ENCODE data around the gene BCAM.

BCAM gene

GRCh38 chr19:44807652-44808462 is 1.0 kb upstream of the BCAM start:
- Histone ChIP-seq H3K36me3 (ENCODE audit: control insufficient read depth, insufficient read depth, low read length) (no peaks in the 10 kb centered on the region), H3K4me1 (ENCODE audit: control insufficient read depth, insufficient read depth, low read length, poor library complexity, severe bottlenecking) (no peaks in the 10 kb centered on the region), H3K27ac (ENCODE audit: insufficient read depth, low read length, poor library complexity, severe bottlenecking) (no peak overlapping the region), H3K9me3 (ENCODE audit: control insufficient read depth, low read length) (no peaks in the 10 kb centered on the region), H3K4me3 (ENCODE audit: insufficient read depth, low read depth, low read length, poor library complexity, severe bottlenecking) (no peak overlapping the region), H3K27me3 (replicated peaks; ENCODE audit: control insufficient read depth, insufficient read depth, low read length, poor library complexity, severe bottlenecking) (peaks cover 14% of the 10 kb centered on the region)
- no peak for DNase-seq

GRCh38 chr19:44809577-44810233 is 802 bp downstream of the BCAM start:
- no peaks in the 10 kb centered on the region for H3K4me1 ChIP-seq (ENCODE audit: control insufficient read depth, insufficient read depth, low read length, poor library complexity, severe bottlenecking)
- H3K27ac ChIP-seq (ENCODE audit: insufficient read depth, low read length, poor library complexity, severe bottlenecking) = no peak overlapping the region
- no peaks in the 10 kb centered on the region for H3K9me3 ChIP-seq (ENCODE audit: control insufficient read depth, low read length)
- no peaks in the 10 kb centered on the region for H3K36me3 ChIP-seq (ENCODE audit: control insufficient read depth, insufficient read depth, low read length)
- DNase-seq = no peak
- no peak overlapping the region for H3K4me3 ChIP-seq (ENCODE audit: insufficient read depth, low read depth, low read length, poor library complexity, severe bottlenecking)
- peaks cover 14% of the 10 kb centered on the region for H3K27me3 ChIP-seq (replicated peaks; ENCODE audit: control insufficient read depth, insufficient read depth, low read length, poor library complexity, severe bottlenecking)

- Histone ChIP-seq H3K4me3 (ENCODE audit: insufficient read depth, low read depth, low read length, poor library complexity, severe bottlenecking) (no peak overlapping the region), H3K9me3 (ENCODE audit: control insufficient read depth, low read length) (no peaks in the 10 kb centered on the region), H3K27me3 (replicated peaks; ENCODE audit: control insufficient read depth, insufficient read depth, low read length, poor library complexity, severe bottlenecking) (peaks cover 14% of the 10 kb centered on the region), H3K36me3 (ENCODE audit: control insufficient read depth, insufficient read depth, low read length) (no peaks in the 10 kb centered on the region), H3K4me1 (ENCODE audit: control insufficient read depth, insufficient read depth, low read length, poor library complexity, severe bottlenecking) (no peaks in the 10 kb centered on the region), H3K27ac (ENCODE audit: insufficient read depth, low read length, poor library complexity, severe bottlenecking) (no peak overlapping the region)
- DNase-seq = no peak
Measured at GRCh38 chr19:44810234-44811121, 1.6 kb downstream of the BCAM start.

GRCh38 chr19:44811122-44811419 is 2.2 kb downstream of the BCAM start:
- Histone ChIP-seq H3K4me1 (ENCODE audit: control insufficient read depth, insufficient read depth, low read length, poor library complexity, severe bottlenecking) (no peaks in the 10 kb centered on the region), H3K9me3 (ENCODE audit: control insufficient read depth, low read length) (no peaks in the 10 kb centered on the region), H3K36me3 (ENCODE audit: control insufficient read depth, insufficient read depth, low read length) (no peaks in the 10 kb centered on the region), H3K4me3 (ENCODE audit: insufficient read depth, low read depth, low read length, poor library complexity, severe bottlenecking) (no peak overlapping the region), H3K27ac (ENCODE audit: insufficient read depth, low read length, poor library complexity, severe bottlenecking) (no peak overlapping the region), H3K27me3 (replicated peaks; ENCODE audit: control insufficient read depth, insufficient read depth, low read length, poor library complexity, severe bottlenecking) (peaks cover 14% of the 10 kb centered on the region)
- no peak for DNase-seq

- H3K4me1 ChIP-seq (ENCODE audit: control insufficient read depth, insufficient read depth, low read length, poor library complexity, severe bottlenecking) = no peaks in the 10 kb centered on the region
- no peak overlapping the region for H3K27ac ChIP-seq (ENCODE audit: insufficient read depth, low read length, poor library complexity, severe bottlenecking)
- H3K9me3 ChIP-seq (ENCODE audit: control insufficient read depth, low read length) = no peaks in the 10 kb centered on the region
- peaks cover 14% of the 10 kb centered on the region for H3K27me3 ChIP-seq (replicated peaks; ENCODE audit: control insufficient read depth, insufficient read depth, low read length, poor library complexity, severe bottlenecking)
- DNase-seq = no peak
- no peak overlapping the region for H3K4me3 ChIP-seq (ENCODE audit: insufficient read depth, low read depth, low read length, poor library complexity, severe bottlenecking)
- no peaks in the 10 kb centered on the region for H3K36me3 ChIP-seq (ENCODE audit: control insufficient read depth, insufficient read depth, low read length)
Measured at GRCh38 chr19:44812142-44812718, 3.3 kb downstream of the BCAM start.

- H3K27me3 ChIP-seq (replicated peaks; ENCODE audit: control insufficient read depth, insufficient read depth, low read length, poor library complexity, severe bottlenecking) = peaks cover 12% of the 10 kb centered on the region
- no peak overlapping the region for H3K27ac ChIP-seq (ENCODE audit: insufficient read depth, low read length, poor library complexity, severe bottlenecking)
- no peaks in the 10 kb centered on the region for H3K4me1 ChIP-seq (ENCODE audit: control insufficient read depth, insufficient read depth, low read length, poor library complexity, severe bottlenecking)
- no peak for DNase-seq
- no peaks in the 10 kb centered on the region for H3K9me3 ChIP-seq (ENCODE audit: control insufficient read depth, low read length)
- H3K4me3 ChIP-seq (ENCODE audit: insufficient read depth, low read depth, low read length, poor library complexity, severe bottlenecking) = no peak overlapping the region
- no peaks in the 10 kb centered on the region for H3K36me3 ChIP-seq (ENCODE audit: control insufficient read depth, insufficient read depth, low read length)
Measured at GRCh38 chr19:44813070-44813840, 4.4 kb downstream of the BCAM start.

- Histone ChIP-seq H3K9me3 (ENCODE audit: control insufficient read depth, low read length) (no peaks in the 10 kb centered on the region), H3K4me3 (ENCODE audit: insufficient read depth, low read depth, low read length, poor library complexity, severe bottlenecking) (no peak overlapping the region), H3K27ac (ENCODE audit: insufficient read depth, low read length, poor library complexity, severe bottlenecking) (no peak overlapping the region), H3K36me3 (ENCODE audit: control insufficient read depth, insufficient read depth, low read length) (no peaks in the 10 kb centered on the region), H3K4me1 (ENCODE audit: control insufficient read depth, insufficient read depth, low read length, poor library complexity, severe bottlenecking) (no peaks in the 10 kb centered on the region), H3K27me3 (replicated peaks; ENCODE audit: control insufficient read depth, insufficient read depth, low read length, poor library complexity, severe bottlenecking) (peaks cover 7% of the 10 kb centered on the region)
- no peak for DNase-seq
Measured at GRCh38 chr19:44813841-44814470, 5.1 kb downstream of the BCAM start.

GRCh38 chr19:44814517-44814916 is 5.6 kb downstream of the BCAM start:
- Histone ChIP-seq H3K4me1 (ENCODE audit: control insufficient read depth, insufficient read depth, low read length, poor library complexity, severe bottlenecking) (no peaks in the 10 kb centered on the region), H3K27ac (ENCODE audit: insufficient read depth, low read length, poor library complexity, severe bottlenecking) (no peak overlapping the region), H3K9me3 (ENCODE audit: control insufficient read depth, low read length) (no peaks in the 10 kb centered on the region), H3K36me3 (ENCODE audit: control insufficient read depth, insufficient read depth, low read length) (no peaks in the 10 kb centered on the region), H3K4me3 (ENCODE audit: insufficient read depth, low read depth, low read length, poor library complexity, severe bottlenecking) (no peak overlapping the region), H3K27me3 (replicated peaks; ENCODE audit: control insufficient read depth, insufficient read depth, low read length, poor library complexity, severe bottlenecking) (peaks cover 7% of the 10 kb centered on the region)
- DNase-seq = no peak

- Histone ChIP-seq H3K36me3 (ENCODE audit: control insufficient read depth, insufficient read depth, low read length) (no peaks in the 10 kb centered on the region), H3K9me3 (ENCODE audit: control insufficient read depth, low read length) (no peaks in the 10 kb centered on the region), H3K27ac (ENCODE audit: insufficient read depth, low read length, poor library complexity, severe bottlenecking) (no peak overlapping the region), H3K4me3 (ENCODE audit: insufficient read depth, low read depth, low read length, poor library complexity, severe bottlenecking) (no peak overlapping the region), H3K4me1 (ENCODE audit: control insufficient read depth, insufficient read depth, low read length, poor library complexity, severe bottlenecking) (no peaks in the 10 kb centered on the region), H3K27me3 (replicated peaks; ENCODE audit: control insufficient read depth, insufficient read depth, low read length, poor library complexity, severe bottlenecking) (no peaks in the 10 kb centered on the region)
- no peak for DNase-seq
Measured at GRCh38 chr19:44816301-44816700, 7.4 kb downstream of the BCAM start.
